GM12891 (cell line): ENCODE results near the gene SIGLEC9.

ENCODE experiments used
- PAX5 ChIP-seq: IDR thresholded peaks from 2 replicates; pipeline ENCODE4 v1.6.1; 2011; ENCODE audit warnings: low read length, moderate library complexity, mild to moderate bottlenecking; ENCODE audit not compliant: insufficient read depth, severe bottlenecking
- POLR2A ChIP-seq: IDR thresholded peaks from 2 replicates; pipeline ENCODE4 v1.6.1; 2011; ENCODE audit warnings: low read depth, low read length, control low read depth
- POLR2AphosphoS5 ChIP-seq: IDR thresholded peaks from 2 replicates; pipeline ENCODE4 v1.6.1; 2011; ENCODE audit warnings: low read depth, low read length, control low read depth
- POU2F2 ChIP-seq: IDR thresholded peaks from 2 replicates; pipeline ENCODE4 v1.6.1; 2011; ENCODE audit warnings: low read depth, mild to moderate bottlenecking, control low read depth, low read length, moderate library complexity
- SPI1 ChIP-seq: IDR thresholded peaks from 2 replicates; pipeline ENCODE4 v1.6.1; 2011; ENCODE audit warnings: low read depth, low read length, control low read depth
- TAF1 ChIP-seq: IDR thresholded peaks from 2 replicates; pipeline ENCODE4 v1.6.1; 2011; ENCODE audit warnings: low read depth, low read length, control low read depth

GRCh38 chr19:51179256-51179655 is 54.5 kb downstream of the SIGLEC9 start:
- TF ChIP-seq POLR2A: no peak
- TF ChIP-seq POLR2AphosphoS5: no peak
- TF ChIP-seq TAF1: no peak
- TF ChIP-seq POU2F2: no peak
- TF ChIP-seq SPI1: no peak
- TF ChIP-seq PAX5: no peak
